ENCODE data around the gene GAD2. TPM values are rescaled to one million over a fixed set of nuclear protein-coding genes. Genes with fewer than 3 reads are reported as not detected.

Gene GAD2
- total RNA-seq: not detected in 2 replicates

GRCh38 chr10:26216585-26217395 lies at the start of gene GAD2:
Gene GAD2, plus strand, starts transcription at chr10:26216774. Its CDS starts 36 bp downstream, at chr10:26216810.

Other genes with a start within 250 kb of the GAD2 start
- gene APBB1IP, start 221.6 kb downstream of the GAD2 start, total RNA-seq: 0.16 and 0.18 TPM in 2 replicates

All from cardiac atrium fibroblast (primary cell).